DMS53 treated with DMSO at 0.1 percent for 48 hours (cell line): Measurements from ENCODE around the gene GATA5.
A peak's percentile ranks its signal among the peaks of the same experiment; 100 is the strongest.
"Not testable (repeated sequence)": the region's sequence is repeated elsewhere in the genome, so short reads cannot be mapped to it uniquely, and the experiment has no call there.

Experiments
- DNase-seq: peaks from one replicate; lab custom pipeline; 2025; ENCODE audit not compliant: unreplicated experiment; lab: John Stamatoyannopoulos, UW

Gene GATA5

GRCh38 chr20:62505337-62506045 is 29.7 kb upstream of the GATA5 start:
- no peak for DNase-seq

- DNase-seq, result no peak
Observed at GRCh38 chr20:62504323-62504722, 28.5 kb upstream of the GATA5 start.

- DNase-seq, result no peak
Observed at GRCh38 chr20:62503401-62504178, 27.8 kb upstream of the GATA5 start.

- no peak for DNase-seq
Observed at GRCh38 chr20:62502496-62503095, 26.8 kb upstream of the GATA5 start.

- DNase-seq, result no peak
Observed at GRCh38 chr20:62501801-62502495, 26.2 kb upstream of the GATA5 start.

GRCh38 chr20:62500237-62500864 is 24.6 kb upstream of the GATA5 start:
- DNase-seq, result peak; percentile 8

- no peak for DNase-seq
Observed at GRCh38 chr20:62499758-62500236, 24.0 kb upstream of the GATA5 start.

- no peak for DNase-seq
Observed at GRCh38 chr20:62498874-62499273, 23.1 kb upstream of the GATA5 start.

- DNase-seq, result no peak
Observed at GRCh38 chr20:62496568-62497218, 20.9 kb upstream of the GATA5 start.

- DNase-seq, result no peak
Observed at GRCh38 chr20:62495749-62496567, 20.2 kb upstream of the GATA5 start.

- DNase-seq, result no peak
Observed at GRCh38 chr20:62494980-62495748, 19.4 kb upstream of the GATA5 start.

GRCh38 chr20:62494537-62494936 is 18.7 kb upstream of the GATA5 start:
- DNase-seq, result no peak

GRCh38 chr20:62493886-62494285 is 18.1 kb upstream of the GATA5 start:
- no peak for DNase-seq

- DNase-seq, result no peak
Observed at GRCh38 chr20:62493253-62493885, 17.6 kb upstream of the GATA5 start.

GRCh38 chr20:62492711-62493110 is 16.9 kb upstream of the GATA5 start:
- DNase-seq, result no peak

GRCh38 chr20:62490783-62491182 is 15.0 kb upstream of the GATA5 start:
- not testable (repeated sequence) for DNase-seq

GRCh38 chr20:62489932-62490263 is 14.1 kb upstream of the GATA5 start:
- no peak for DNase-seq

GRCh38 chr20:62489186-62489931 is 13.6 kb upstream of the GATA5 start:
- DNase-seq, result no peak
